Measurements from ENCODE around the gene RNU6-1. TPM values are rescaled to one million over a fixed set of nuclear protein-coding genes. Genes with fewer than 3 reads are reported as not detected.

Gene RNU6-1
- total and polyA plus RNA-seq, 9 donors, result not detected

GRCh38 chr15:67808821-67809220 lies 31.0 kb downstream of the RNU6-1 start:
- no peak overlapping the region for H3K27ac ChIP-seq
- no peaks in the 10 kb centered on the region for H3K36me3 ChIP-seq
- no peaks in the 10 kb centered on the region for H3K9me3 ChIP-seq
- TF ChIP-seq POLR2A (IDR thresholded peaks at IDR 0.05) (no peak), EP300 (IDR thresholded peaks at IDR 0.05) (no peak)
- TF ChIP-seq, protein P1, sequence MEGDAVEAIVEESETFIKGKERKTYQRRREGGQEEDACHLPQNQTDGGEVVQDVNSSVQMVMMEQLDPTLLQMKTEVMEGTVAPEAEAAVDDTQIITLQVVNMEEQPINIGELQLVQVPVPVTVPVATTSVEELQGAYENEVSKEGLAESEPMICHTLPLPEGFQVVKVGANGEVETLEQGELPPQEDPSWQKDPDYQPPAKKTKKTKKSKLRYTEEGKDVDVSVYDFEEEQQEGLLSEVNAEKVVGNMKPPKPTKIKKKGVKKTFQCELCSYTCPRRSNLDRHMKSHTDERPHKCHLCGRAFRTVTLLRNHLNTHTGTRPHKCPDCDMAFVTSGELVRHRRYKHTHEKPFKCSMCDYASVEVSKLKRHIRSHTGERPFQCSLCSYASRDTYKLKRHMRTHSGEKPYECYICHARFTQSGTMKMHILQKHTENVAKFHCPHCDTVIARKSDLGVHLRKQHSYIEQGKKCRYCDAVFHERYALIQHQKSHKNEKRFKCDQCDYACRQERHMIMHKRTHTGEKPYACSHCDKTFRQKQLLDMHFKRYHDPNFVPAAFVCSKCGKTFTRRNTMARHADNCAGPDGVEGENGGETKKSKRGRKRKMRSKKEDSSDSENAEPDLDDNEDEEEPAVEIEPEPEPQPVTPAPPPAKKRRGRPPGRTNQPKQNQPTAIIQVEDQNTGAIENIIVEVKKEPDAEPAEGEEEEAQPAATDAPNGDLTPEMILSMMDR (IDR thresholded peaks at IDR 0.05), result no peak
- DNase-seq, result no peak
- 86 to 92% (median 87%) methylated on average over 7 of the region's 7 CpGs for WGBS, 3 donors
- no peak overlapping the region for H3K4me3 ChIP-seq
- intact Hi-C loops (cut with DNase I), result no loop called here
- no peaks in the 10 kb centered on the region for H3K4me1 ChIP-seq (ENCODE audit: insufficient read depth)
- H3K27me3 ChIP-seq, result no peaks in the 10 kb centered on the region

DNA sequence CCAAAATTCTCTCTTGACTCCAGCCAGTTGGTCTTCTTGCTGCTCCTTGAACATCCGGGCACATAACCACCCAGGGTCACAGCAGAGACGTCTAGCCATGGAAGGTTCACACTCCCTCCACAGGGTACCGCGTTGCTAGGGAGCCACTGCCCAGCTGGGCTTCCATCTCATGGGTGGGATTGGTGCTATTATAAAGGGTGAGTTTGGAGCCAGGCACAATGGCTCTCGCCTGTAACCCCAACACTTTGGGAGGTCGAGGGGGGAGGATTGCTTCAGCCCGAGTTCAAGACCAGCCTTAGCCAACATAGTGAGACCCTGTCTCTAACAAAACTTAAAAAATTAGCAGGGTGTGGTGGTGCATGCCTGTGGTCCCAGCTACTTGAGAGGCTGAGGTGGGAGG lies 32.0 kb downstream of the RNU6-1 start:
- TF ChIP-seq, protein P1 (IDR thresholded peaks at IDR 0.05), result no peak
- TF ChIP-seq POLR2A (IDR thresholded peaks at IDR 0.05) (no peak), EP300 (IDR thresholded peaks at IDR 0.05) (no peak)
- H3K9me3 ChIP-seq, result no peaks in the 10 kb centered on the region
- H3K27me3 ChIP-seq, result no peaks in the 10 kb centered on the region
- no peak overlapping the region for H3K27ac ChIP-seq
- H3K4me3 ChIP-seq, result no peak overlapping the region
- DNase-seq, result no peak
- no peaks in the 10 kb centered on the region for H3K36me3 ChIP-seq
- no peaks in the 10 kb centered on the region for H3K4me1 ChIP-seq (ENCODE audit: insufficient read depth)
- 94 to 96% (median 95%) methylated on average over 7 of the region's 7 CpGs for WGBS, 3 donors
- intact Hi-C loops (cut with DNase I), result no loop called here

DNA sequence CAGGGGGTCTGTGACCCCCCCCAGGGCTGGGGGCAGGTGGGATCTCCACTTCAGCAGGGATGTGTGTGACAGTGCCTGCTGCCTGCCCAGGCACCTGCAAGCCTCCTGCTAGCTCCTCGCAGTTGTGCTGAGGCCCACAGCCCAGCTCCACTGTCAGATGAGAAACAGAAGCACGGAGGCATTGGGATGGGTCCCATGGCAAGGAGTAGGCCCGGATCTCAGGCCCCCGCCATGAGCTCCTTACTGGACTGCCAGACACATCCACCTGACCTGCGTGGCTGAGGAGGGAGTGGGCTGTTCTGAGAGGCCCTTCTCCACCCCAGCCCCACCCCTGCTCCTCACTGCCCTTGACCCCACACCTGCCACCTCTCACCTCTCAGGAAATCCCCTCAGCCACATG lies 32.7 kb downstream of the RNU6-1 start:
- intact Hi-C loops (cut with DNase I), result no loop called here
- no peaks in the 10 kb centered on the region for H3K4me1 ChIP-seq (ENCODE audit: insufficient read depth)
- no peaks in the 10 kb centered on the region for H3K36me3 ChIP-seq
- no peak for TF ChIP-seq POLR2A (IDR thresholded peaks at IDR 0.05)
- TF ChIP-seq EP300 (IDR thresholded peaks at IDR 0.05), result no peak
- TF ChIP-seq, protein P1 (IDR thresholded peaks at IDR 0.05), result no peak
- H3K9me3 ChIP-seq, result no peaks in the 10 kb centered on the region
- no peak for DNase-seq
- no peaks in the 10 kb centered on the region for H3K27me3 ChIP-seq
- H3K27ac ChIP-seq, result no peak overlapping the region
- H3K4me3 ChIP-seq, result no peak overlapping the region
- WGBS, 3 donors, result 89 to 93% (median 93%) methylated on average over 5 of the region's 5 CpGs

DNA sequence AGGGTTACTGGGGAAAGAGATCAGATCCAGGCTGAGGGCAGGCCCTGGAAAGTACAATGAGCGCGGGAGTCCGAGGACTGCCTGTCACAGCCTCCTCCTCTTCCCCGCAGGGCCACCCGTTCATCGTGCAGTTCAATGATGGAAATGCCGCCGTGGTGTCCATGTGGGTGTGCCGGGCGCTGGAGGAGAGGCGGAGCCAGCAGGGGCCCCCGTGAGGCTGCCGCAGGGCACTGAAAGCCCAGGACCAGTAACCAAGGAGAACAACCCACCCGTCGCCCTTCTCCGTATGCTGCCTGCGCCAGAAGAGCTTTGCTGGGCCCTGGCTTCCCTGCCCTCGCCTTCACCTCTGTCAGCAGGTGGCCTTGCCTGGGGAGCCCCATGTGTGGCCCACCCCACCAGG lies 33.3 kb downstream of the RNU6-1 start:
- TF ChIP-seq, protein P1 (IDR thresholded peaks at IDR 0.05), result no peak
- no peak for TF ChIP-seq POLR2A (IDR thresholded peaks at IDR 0.05)
- TF ChIP-seq EP300 (IDR thresholded peaks at IDR 0.05), result no peak
- DNase-seq, result no peak
- Histone ChIP-seq H3K4me1 (ENCODE audit: insufficient read depth) (no peaks in the 10 kb centered on the region), H3K4me3 (no peak overlapping the region), H3K27me3 (no peaks in the 10 kb centered on the region), H3K9me3 (no peaks in the 10 kb centered on the region), H3K27ac (no peak overlapping the region), H3K36me3 (no peaks in the 10 kb centered on the region)
- intact Hi-C loops (cut with DNase I), result no loop called here
- WGBS, 3 donors, result 91 to 96% (median 92%) methylated on average over 18 of the region's 18 CpGs

All from ovary (tissue), 9 donors.